Ectodermal cell (in vitro differentiated cells): Measurements from ENCODE around the gene MISFA.
"Not testable (repeated sequence)": the region's sequence is repeated elsewhere in the genome, so short reads cannot be mapped to it uniquely, and the experiment has no call there.

Experiments used
- H3K27ac ChIP-seq: 2 replicates; pipeline ENCODE4 v1.7.0; 2013; ENCODE audit warnings: mild to moderate bottlenecking, low read depth, low read length; ENCODE audit not compliant: insufficient read depth, poor library complexity, severe bottlenecking
- H3K27me3 ChIP-seq: 2 replicates; pipeline ENCODE4 v1.7.0; 2013; ENCODE audit warnings: mild to moderate bottlenecking, low read length; ENCODE audit not compliant: insufficient read depth, control insufficient read depth, poor library complexity, severe bottlenecking
- H3K36me3 ChIP-seq: one replicate; pipeline ENCODE4 v1.7.0; 2013; ENCODE audit warnings: low read length; ENCODE audit not compliant: control insufficient read depth, insufficient read depth
- H3K4me1 ChIP-seq: one replicate; pipeline ENCODE4 v1.7.0; 2013; ENCODE audit warnings: low read length; ENCODE audit not compliant: control insufficient read depth, insufficient read depth
- H3K4me3 ChIP-seq: 2 replicates; pipeline ENCODE4 v1.7.0; 2013; ENCODE audit warnings: low read depth, low read length, control low read depth; ENCODE audit not compliant: insufficient read depth
- H3K9me3 ChIP-seq: 2 replicates; pipeline ENCODE4 v1.7.0; 2013; ENCODE audit warnings: mild to moderate bottlenecking, low read length, moderate library complexity; ENCODE audit not compliant: control insufficient read depth
- WGBS, 2 experiments: methylation state at CpG; one replicate each; pipeline ENCODE4 v1.1.7; 2013; ENCODE audit warnings: missing lambda C conversion rate in 2 of 2; 5-methylcytosine and 5-hydroxymethylcytosine counted together

Gene MISFA

DNA sequence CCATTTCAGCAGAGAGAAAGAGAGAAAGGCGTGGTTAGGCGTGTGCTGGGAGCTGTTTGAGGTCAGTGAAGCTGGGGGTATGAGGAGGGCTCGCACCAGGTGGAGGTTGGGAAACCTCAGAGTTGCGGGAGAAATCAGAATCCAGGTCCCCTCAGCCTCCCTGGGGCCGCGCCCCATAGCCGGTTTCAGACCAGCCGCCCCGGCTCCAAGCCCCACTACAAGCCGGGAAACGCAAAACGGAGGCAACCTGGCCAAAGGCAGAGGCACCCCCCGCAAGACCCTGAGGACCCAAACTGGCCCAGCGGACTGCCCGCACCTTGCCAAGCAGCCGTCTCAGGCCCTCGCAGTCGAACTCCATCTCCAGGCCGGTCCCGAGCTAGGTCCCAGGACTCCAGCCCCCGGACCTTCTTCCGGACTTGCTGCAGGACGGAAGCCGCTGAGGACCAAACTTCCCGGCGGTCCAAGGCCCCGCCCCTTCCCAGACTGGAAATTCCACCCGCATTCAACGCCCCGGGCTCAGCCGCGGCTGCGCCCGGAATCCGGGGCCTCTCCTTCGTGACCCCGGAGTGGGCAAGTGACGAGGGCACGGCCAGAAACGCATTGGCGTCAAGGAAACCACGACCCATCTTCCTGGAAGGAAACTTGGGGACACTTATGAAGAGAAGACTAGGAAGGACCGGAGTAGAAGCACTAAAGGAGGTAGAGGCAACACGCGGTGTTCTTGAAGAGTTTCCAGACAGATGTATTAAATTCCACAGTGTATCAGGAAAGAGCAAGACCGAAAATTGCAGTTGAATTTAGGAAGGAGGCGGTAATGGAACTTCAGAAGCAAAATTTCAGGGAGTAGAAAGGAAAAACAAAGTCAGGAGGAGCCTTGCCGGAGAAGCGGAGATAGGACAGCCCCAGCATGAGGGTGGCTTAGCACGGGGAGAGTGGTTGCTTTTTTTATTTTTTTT, 11.0 kb upstream of the MISFA start, which contains the start of gene UEVLD:
Gene UEVLD (minus strand): TSS at position 438 of the 956 bp plus-strand sequence. CDS start 80 bp downstream, at position 358.
- Histone ChIP-seq H3K36me3 (no peaks in the 10 kb centered on the region), H3K4me1 (peaks cover 5% of the 10 kb centered on the region), H3K27ac (peak within 1 kb of the TSS; percentile 65), H3K4me3 (peak within 1 kb of the TSS; percentile 90), H3K27me3 (no peaks in the 10 kb centered on the region), H3K9me3 (no peaks in the 10 kb centered on the region)
- WGBS, 2 experiments = 0 to 1% methylated on average over 50 of the region's 50 CpGs

DNA sequence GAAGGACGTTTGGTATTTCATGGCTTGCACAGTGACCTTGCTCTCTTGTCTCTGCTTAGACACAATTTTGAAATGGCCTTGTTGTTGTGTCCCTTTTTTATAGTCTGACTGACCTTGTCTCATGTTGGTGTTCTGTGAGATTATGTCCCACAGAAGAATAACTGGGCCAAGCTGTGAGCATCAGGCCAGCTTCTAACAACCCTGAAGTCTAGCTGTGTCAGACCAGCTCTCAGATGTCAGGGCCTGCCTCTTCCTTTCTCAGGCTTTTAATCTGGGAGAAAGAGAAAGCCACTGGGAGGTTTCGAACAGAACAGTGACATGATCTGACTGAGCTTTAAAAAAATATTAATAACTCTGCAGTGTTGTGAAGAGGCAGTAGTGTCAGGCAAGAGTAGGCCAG, 9.0 kb upstream of the MISFA start:
- Histone ChIP-seq H3K9me3 (no peaks in the 10 kb centered on the region), H3K4me1 (peaks cover 5% of the 10 kb centered on the region), H3K27ac (no peak overlapping the region), H3K36me3 (no peaks in the 10 kb centered on the region), H3K27me3 (no peaks in the 10 kb centered on the region), H3K4me3 (no peak overlapping the region)
- 89 to 93% methylated on average over 2 of the region's 2 CpGs for WGBS, 2 experiments

DNA sequence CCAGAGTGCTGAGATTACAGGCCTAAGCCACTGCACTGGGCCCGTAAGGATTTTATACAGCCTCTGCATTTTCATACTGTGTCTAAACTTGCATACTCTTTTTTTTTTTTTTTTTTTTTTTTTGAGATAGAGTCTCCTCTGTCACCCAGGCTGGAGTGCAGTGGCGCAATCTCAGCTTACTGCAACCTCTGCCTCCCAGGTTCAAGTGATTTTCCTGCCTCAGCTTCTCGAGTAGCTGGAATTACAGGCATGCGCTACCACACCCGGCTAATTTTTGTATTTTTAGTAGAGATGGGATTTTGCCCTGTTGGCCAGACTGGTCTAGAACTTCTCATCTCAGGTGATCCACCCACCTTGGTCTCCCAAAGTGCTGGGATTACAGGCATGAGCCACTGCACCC, 5.5 kb upstream of the MISFA start:
- 95 to 98% methylated on average over 5 of the region's 5 CpGs for WGBS, 2 experiments
- H3K9me3 ChIP-seq, H3K4me3 ChIP-seq, H3K27me3 ChIP-seq, H3K27ac ChIP-seq, H3K36me3 ChIP-seq, H3K4me1 ChIP-seq: not testable (repeated sequence)

DNA sequence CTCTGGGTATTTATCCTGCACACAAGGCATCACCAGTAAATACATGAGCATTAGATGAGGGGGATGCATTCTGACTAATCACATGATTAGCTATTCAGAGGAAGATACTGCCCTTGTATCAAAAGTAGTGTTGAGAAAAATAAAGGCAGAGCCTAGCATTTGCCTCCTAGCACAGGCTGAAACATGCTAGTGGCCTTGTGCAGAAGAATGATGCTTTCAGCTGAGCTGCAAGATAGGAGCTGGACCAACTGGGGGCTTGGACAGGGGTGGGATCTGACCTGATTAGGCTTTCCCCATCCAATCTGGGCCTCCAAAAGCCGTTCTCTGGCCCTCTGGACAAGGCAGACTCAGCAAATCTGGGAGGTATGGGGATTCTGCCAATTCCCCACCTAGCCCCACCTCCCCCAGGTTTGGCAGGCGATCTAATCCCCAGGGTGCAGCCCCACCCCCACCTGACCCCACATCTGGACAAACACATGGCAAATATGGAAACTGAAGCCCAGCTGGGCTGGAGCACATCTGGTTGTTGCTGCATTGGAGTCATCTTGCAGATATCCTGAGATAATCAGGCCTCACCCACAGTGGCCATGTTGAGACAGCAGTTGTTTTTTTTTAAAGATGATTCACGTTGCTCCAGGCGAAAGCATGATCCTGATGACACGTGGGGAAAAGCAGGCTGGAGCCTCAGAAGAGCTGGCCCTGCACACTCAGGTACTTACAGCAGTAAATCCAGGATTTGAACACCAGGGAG, 4.4 kb upstream of the MISFA start:
- Histone ChIP-seq H3K27me3 (no peaks in the 10 kb centered on the region), H3K4me3 (no peak overlapping the region), H3K27ac (no peak overlapping the region), H3K36me3 (no peaks in the 10 kb centered on the region), H3K4me1 (peaks cover 5% of the 10 kb centered on the region), H3K9me3 (no peaks in the 10 kb centered on the region)
- WGBS, 2 experiments = 72 to 76% methylated on average over 5 of the region's 5 CpGs

DNA sequence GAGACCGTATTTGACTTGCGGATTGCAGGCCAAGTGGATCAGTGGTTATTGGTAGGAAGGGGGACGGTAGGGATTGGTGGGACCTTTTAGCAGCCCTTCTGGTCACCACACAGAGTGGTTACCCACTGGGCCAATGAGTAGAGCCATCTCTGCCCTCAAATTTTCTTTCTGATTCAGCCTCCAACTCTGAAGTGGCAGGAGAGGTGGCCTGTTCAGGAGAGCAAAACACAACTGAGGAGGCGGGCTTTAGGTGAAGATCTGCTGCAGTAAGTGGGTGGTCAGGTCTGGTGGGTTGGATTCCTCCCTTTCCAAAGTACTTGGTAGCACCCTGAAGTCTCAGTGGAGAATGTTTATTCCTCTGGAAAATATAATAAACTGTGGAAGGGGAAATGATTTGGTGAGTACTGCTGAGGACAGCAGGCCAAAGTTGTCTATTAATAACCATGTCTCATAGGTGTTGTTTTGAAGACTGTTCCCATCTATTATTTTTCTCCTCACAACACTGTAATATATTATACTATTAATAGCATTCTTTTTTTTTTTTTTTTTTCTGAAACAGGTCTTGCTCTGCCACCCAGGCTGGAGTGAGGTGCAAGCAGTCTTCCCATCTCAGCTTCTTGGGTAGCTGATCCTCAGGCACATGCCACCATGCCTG, 1.5 kb downstream of the MISFA start:
- Histone ChIP-seq H3K4me1 (no peaks in the 10 kb centered on the region), H3K27ac (no peak overlapping the region), H3K27me3 (no peaks in the 10 kb centered on the region), H3K9me3 (no peaks in the 10 kb centered on the region), H3K36me3 (no peaks in the 10 kb centered on the region), H3K4me3 (no peak overlapping the region)
- 95 to 98% methylated on average over 4 of the region's 4 CpGs for WGBS, 2 experiments

DNA sequence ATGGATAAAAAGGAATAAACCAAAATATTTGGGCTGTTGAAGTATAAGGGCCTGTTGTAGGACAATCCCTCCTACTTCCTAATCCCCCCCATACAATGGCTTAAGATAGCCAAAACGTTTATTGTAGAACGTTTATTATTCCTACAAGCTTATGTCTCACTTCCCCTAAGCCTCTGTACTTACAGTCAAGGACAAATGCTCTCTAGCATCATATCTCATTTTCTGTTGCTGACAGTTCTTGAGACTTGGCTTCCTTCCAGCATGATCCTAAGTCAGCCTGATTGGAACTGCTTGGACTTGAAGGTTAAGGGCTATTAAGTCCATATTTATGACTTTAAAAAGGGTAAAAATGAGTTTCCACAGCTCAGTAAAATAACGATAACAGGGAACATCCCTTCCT, 8.8 kb downstream of the MISFA start:
- Histone ChIP-seq H3K36me3 (peaks cover 12% of the 10 kb centered on the region), H3K27me3 (no peaks in the 10 kb centered on the region), H3K4me3 (no peak overlapping the region), H3K4me1 (no peaks in the 10 kb centered on the region), H3K9me3 (no peaks in the 10 kb centered on the region), H3K27ac (no peak overlapping the region)
- 96 to 97% methylated on average over 2 to 3 of the region's 3 CpGs for WGBS, 2 experiments

DNA sequence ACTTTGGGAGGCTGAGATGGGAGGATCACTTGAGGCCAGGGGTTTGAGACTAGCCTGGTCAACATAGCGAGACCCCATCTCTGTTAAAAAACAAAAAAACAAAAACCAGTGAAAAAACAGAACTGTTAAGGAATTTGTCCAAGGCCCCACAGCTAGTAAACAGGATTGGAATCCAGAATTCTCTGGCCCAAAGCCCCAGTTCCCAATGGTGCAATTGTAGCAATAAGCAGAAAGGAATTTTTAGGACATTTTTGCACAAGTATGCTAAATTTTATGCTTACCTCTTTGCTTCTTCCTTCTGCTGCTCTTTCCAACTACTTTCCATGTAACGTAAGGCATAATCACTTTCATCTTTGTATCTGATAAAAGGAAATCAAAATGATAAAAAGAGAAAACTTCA, 11.6 kb downstream of the MISFA start:
- no peak overlapping the region for H3K27ac ChIP-seq
- 85 to 95% methylated on average over 2 of the region's 2 CpGs for WGBS, 2 experiments
- no peak overlapping the region for H3K4me3 ChIP-seq
- no peaks in the 10 kb centered on the region for H3K4me1 ChIP-seq
- no peaks in the 10 kb centered on the region for H3K27me3 ChIP-seq
- no peaks in the 10 kb centered on the region for H3K9me3 ChIP-seq
- peaks cover 24% of the 10 kb centered on the region for H3K36me3 ChIP-seq

DNA sequence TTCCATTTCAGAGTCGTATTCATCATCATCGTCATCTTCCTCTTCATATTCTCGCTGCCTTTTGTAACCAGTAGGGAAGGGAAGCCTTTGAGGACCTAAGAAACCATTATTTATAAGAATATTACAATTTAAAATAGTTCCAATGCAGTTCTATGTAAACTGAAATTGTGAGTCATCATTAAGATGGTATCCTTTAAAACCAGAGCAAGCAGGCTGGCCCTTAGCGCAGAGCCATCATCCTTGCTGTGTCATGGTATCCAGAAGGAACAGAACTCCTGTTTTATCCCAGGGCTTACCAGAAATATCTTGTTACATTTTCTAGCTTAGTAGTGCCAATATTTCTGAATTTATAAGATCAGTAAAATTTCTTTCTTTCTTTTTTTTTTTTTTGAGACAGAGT, 12.8 kb downstream of the MISFA start:
- Histone ChIP-seq H3K27ac (no peak overlapping the region), H3K9me3 (no peaks in the 10 kb centered on the region), H3K36me3 (peaks cover 24% of the 10 kb centered on the region), H3K4me3 (no peak overlapping the region), H3K4me1 (no peaks in the 10 kb centered on the region), H3K27me3 (no peaks in the 10 kb centered on the region)
- 87 to 100% methylated on average over 1 to 4 of the region's 4 CpGs for WGBS, 2 experiments

DNA sequence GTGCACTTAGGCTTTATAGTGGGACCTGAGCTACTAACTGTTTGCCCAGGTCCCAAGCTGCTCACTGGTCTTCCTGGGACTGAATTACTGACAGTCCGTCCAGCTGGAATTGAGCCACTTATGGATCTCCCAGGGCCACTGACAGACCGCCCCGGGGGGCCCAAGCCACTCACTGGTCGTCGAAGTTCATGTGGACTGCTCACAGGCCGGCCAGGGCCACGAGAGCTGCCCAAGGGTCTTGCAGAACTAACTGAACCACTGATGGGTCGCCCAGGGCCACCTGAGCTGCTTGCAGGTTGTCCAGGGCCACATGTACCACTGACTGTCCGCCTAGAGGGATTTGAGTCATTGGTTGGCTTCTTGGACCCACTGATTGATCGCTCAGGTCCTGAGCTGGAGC, 15.1 kb downstream of the MISFA start:
- Histone ChIP-seq H3K27ac (no peak overlapping the region), H3K4me1 (no peaks in the 10 kb centered on the region), H3K9me3 (no peaks in the 10 kb centered on the region), H3K27me3 (no peaks in the 10 kb centered on the region), H3K36me3 (peaks cover 14% of the 10 kb centered on the region), H3K4me3 (no peak overlapping the region)
- WGBS, 2 experiments = 88 to 91% methylated on average over 10 of the region's 10 CpGs
